ENCODE data around the gene GRK1. TPM values are rescaled to one million over a fixed set of nuclear protein-coding genes. Genes with fewer than 3 reads are reported as not detected.

The GRK1 gene
- total and polyA plus RNA-seq, 11 donors: 0.08 to 1.3 (median 0.16) TPM; not detected in 3

DNA sequence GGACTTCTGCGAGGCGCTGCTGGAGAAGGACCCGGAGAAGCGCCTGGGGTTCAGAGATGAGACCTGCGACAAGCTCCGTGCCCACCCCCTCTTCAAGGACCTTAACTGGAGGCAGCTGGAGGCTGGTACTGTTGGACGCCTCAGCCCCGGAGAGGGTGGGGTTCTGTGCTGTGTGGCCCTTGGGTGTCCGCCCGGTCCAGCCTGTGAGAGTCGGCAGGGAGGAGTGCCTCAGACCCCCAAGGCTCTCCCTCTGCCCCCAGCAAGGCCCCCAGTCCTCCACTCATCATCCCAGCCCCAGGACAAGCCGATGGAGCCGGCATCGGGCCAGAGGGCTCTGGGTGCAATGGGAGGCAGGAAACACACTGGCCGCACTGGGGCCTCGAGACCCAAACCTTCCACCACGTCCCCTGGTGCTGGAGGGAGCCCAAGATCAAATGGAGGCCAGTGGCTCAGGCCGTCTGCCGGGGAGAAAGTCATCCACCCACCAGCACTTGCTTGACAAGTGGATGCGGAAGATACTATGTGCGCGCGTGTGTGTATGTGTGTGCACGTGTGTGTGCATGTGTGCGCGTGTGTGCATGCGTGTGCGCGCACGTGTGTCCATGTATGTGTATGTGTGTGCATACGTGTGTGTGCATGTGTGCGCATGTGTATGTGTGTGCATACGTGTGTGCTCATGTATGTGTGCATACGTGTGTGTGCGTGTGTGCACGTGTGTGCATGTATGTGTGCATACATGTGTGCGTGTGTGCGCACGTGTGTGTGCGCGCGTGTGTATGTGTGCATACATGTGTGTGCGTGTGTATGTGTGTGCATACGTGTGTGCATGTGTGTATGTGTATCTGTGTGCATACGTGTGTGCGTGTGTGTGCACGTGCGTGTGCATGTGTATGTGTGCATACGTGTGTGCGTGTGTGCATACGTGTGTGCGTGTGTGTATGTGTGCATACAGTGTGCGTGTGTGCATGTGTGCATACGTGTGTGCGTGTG, 66.2 kb downstream of the GRK1 start:
- H3K36me3 ChIP-seq: no peaks in the 10 kb centered on the region
- peak in 1 of 5 donors; percentile 51 for DNase-seq
- no peak overlapping the region for H3K27ac ChIP-seq
- peaks cover 0 to 4% (median 0%) of the 10 kb centered on the region in 9 donors for H3K27me3 ChIP-seq
- no peak for ATAC-seq
- 86 to 91% (median 88%) methylated on average over 47 to 55 of the region's 55 CpGs for WGBS, 4 donors
- no peak overlapping the region for H3K4me3 ChIP-seq
- intact Hi-C loops (cut with DNase I): no loop called here
- TF ChIP-seq, protein P1, sequence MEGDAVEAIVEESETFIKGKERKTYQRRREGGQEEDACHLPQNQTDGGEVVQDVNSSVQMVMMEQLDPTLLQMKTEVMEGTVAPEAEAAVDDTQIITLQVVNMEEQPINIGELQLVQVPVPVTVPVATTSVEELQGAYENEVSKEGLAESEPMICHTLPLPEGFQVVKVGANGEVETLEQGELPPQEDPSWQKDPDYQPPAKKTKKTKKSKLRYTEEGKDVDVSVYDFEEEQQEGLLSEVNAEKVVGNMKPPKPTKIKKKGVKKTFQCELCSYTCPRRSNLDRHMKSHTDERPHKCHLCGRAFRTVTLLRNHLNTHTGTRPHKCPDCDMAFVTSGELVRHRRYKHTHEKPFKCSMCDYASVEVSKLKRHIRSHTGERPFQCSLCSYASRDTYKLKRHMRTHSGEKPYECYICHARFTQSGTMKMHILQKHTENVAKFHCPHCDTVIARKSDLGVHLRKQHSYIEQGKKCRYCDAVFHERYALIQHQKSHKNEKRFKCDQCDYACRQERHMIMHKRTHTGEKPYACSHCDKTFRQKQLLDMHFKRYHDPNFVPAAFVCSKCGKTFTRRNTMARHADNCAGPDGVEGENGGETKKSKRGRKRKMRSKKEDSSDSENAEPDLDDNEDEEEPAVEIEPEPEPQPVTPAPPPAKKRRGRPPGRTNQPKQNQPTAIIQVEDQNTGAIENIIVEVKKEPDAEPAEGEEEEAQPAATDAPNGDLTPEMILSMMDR (IDR thresholded peaks at IDR 0.05): no peak
- TF ChIP-seq POLR2A (IDR thresholded peaks at IDR 0.05): no peak
- H3K9me3 ChIP-seq: no peaks in the 10 kb centered on the region
- H3K4me1 ChIP-seq: peaks cover 0 to 14% (median 0%) of the 10 kb centered on the region in 12 donors

- H3K4me3 ChIP-seq: no peak overlapping the region
- ATAC-seq: no peak
- 78 to 86% (median 83%) methylated on average over 15 to 26 of the region's 26 CpGs for WGBS, 4 donors
Observed at GRCh38 chr13:113734099-113734825, 67.2 kb downstream of the GRK1 start.

DNA sequence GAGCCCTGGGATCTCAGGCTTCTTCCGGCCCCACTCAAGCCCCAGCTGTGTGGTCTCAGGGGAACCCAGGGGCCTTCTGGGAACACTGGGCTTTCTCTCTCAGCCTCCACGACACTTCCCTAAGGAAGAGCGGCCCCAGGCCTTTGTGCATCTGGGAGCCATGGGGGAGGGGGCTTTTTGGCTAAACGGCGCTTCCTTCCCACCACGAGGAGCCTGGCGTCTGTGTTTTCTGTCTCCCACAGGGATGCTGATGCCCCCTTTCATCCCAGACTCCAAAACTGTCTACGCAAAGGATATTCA, 67.8 kb downstream of the GRK1 start:
- peak in 2 of 5 donors; percentile 51 to 62 for DNase-seq
- peaks cover 0 to 11% (median under 1%) of the 10 kb centered on the region in 9 donors for H3K27me3 ChIP-seq
- ATAC-seq: no peak
- intact Hi-C loops (cut with DNase I): no loop called here
- H3K9me3 ChIP-seq: no peaks in the 10 kb centered on the region
- TF ChIP-seq, protein P1 (IDR thresholded peaks at IDR 0.05): no peak
- TF ChIP-seq POLR2A (IDR thresholded peaks at IDR 0.05): no peak
- H3K27ac ChIP-seq: no peak overlapping the region
- no peaks in the 10 kb centered on the region for H3K36me3 ChIP-seq
- 66 to 82% (median 70%) methylated on average over 5 to 8 of the region's 8 CpGs for WGBS, 4 donors
- peaks cover 0 to 2% (median 0%) of the 10 kb centered on the region in 12 donors for H3K4me1 ChIP-seq
- no peak overlapping the region for H3K4me3 ChIP-seq

More at GRCh38 chr13:113734099-113734825, 67.2 kb downstream of the GRK1 start:
- DNase-seq: peak in 1 of 5 donors; percentile 51
- Histone ChIP-seq H3K27ac (no peak overlapping the region), H3K27me3 (peaks cover 0 to 8% (median 0%) of the 10 kb centered on the region in 9 donors), H3K9me3 (no peaks in the 10 kb centered on the region), H3K36me3 (no peaks in the 10 kb centered on the region), H3K4me1 (peaks cover 0 to 7% (median 0%) of the 10 kb centered on the region in 12 donors)
- TF ChIP-seq POLR2A (IDR thresholded peaks at IDR 0.05): no peak
- TF ChIP-seq, protein P1 (IDR thresholded peaks at IDR 0.05): no peak
- intact Hi-C loops (cut with DNase I): no loop called here

DNA sequence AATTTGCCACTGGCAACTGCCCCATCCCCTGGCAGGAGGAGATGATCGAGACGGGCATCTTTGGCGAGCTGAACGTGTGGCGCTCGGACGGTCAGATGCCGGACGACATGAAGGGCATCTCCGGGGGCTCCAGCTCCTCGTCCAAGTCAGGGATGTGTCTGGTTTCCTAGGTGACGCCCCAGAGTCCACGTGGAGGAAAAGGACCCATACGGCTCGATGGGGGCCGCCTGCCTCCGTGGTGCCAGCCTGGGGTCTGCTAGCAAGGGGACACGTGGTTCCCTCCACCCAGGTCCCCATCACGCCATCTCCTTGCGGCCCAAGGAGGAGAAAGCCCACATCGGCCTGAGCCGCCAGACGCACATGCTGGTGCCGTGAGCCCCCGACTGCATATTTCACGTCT, 68.2 kb downstream of the GRK1 start:
- H3K36me3 ChIP-seq: no peaks in the 10 kb centered on the region
- ATAC-seq: no peak
- intact Hi-C loops (cut with DNase I): no loop called here
- no peak overlapping the region for H3K4me3 ChIP-seq
- no peak for TF ChIP-seq POLR2A (IDR thresholded peaks at IDR 0.05)
- TF ChIP-seq, protein P1 (IDR thresholded peaks at IDR 0.05): no peak
- H3K27me3 ChIP-seq: peaks cover 0 to 15% (median 2%) of the 10 kb centered on the region in 9 donors
- H3K9me3 ChIP-seq: no peaks in the 10 kb centered on the region
- no peaks in the 10 kb centered on the region for H3K4me1 ChIP-seq
- DNase-seq: peak in 1 of 5 donors; percentile 46
- 91 to 94% (median 93%) methylated on average over 20 to 26 of the region's 26 CpGs for WGBS, 4 donors
- no peak overlapping the region for H3K27ac ChIP-seq

Data from heart left ventricle (tissue), 16 donors.